HG02884 (cell line): ENCODE data around the gene CFAP99.

Source experiments
- ATAC-seq: cut with Tn5 transposase; IDR thresholded peaks from one replicate; pipeline ENCODE4 v1.9.1; 2021; ENCODE audit warnings: mild to moderate bottlenecking, moderate library complexity; ENCODE audit not compliant: unreplicated experiment

Gene CFAP99

DNA sequence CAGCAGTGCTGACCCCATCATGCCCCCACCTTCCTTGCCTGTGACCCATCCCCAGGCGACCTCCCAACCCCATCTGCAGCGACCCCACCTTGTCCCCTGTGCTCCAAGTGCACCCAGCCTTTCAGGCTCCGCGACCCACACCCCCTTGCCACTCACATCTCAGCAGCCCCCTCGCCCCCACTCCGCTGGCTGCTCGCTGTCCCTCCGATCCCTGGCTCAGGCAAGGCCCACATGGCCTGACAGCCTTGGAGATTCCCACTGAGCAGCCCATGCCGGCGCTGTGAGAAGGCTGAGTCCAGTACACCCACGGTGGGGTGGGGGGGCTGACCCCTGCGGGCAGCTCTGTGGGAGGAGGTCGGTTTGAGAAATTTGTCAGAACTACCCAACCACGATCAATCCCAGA, 9.4 kb upstream of the CFAP99 start:
- ATAC-seq: no peak

- ATAC-seq: no peak
These were observed 6.8 kb upstream of the CFAP99 start for GRCh38 chr4:2411786-2412510.

DNA sequence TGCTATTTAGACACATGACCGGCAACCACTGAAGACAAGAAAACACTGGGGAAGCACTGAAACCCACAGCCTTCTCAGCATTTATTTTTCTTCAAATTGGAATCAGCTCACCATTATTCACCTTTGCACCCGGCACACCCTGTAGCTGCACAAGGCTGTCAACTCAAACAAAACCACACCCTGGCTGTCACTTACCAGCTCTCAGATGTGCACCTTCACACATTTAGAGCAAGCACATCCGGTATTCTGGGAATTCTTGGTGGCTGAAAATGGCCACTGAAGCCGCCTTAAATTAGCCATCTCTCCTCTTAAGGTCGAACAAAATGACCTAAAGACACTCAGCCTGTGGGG, 6.2 kb upstream of the CFAP99 start:
- ATAC-seq: peak; percentile 37

DNA sequence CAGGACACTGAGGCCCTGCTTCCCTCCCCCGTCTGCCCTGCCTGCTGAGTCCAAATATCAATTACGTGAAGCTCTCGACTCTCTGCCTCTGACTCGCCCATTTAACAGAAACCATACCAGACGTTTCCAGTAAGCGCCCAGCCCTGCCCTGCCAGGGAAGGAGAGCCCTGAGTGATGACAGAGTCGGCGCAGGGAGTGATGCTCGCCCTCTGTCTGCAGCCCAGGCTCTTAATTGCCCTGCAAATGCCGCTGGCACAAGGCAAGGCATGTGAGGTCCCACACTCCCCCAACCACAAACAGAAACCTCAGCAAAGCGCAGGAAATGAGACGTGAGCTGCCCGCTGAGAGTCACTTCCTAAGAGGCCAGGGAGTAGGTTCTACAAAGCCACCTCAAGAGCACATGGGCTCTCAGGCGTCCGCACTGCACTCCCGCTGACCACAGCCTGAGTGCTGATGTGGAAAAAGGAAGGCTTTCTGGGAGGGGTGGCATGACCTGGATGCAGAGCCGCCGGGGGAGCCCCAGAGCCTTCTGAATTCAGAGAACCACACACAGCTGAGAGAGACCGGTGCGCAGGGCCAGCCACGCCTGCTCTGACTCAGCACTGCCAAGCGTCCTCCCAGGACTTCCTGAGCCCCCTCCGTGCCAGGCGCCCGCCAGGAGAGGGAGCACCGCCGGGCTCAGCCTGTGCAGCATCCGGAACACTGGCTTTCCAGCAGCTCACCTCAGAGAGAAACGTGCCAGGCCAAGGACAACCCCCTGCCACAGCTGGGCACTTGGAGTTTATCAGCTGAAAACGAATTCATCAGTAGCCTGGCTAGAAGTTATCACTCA, 5.7 kb upstream of the CFAP99 start:
- peak; percentile 46 for ATAC-seq

- ATAC-seq: no peak
These were observed 4.7 kb upstream of the CFAP99 start for GRCh38 chr4:2413821-2414610.

- no peak for ATAC-seq
These were observed 3.5 kb upstream of the CFAP99 start for GRCh38 chr4:2415213-2415612.

GRCh38 chr4:2415881-2416563, 2.7 kb upstream of the CFAP99 start:
- no peak for ATAC-seq

- ATAC-seq: no peak
These were observed 2.1 kb upstream of the CFAP99 start for GRCh38 chr4:2416564-2417225.

DNA sequence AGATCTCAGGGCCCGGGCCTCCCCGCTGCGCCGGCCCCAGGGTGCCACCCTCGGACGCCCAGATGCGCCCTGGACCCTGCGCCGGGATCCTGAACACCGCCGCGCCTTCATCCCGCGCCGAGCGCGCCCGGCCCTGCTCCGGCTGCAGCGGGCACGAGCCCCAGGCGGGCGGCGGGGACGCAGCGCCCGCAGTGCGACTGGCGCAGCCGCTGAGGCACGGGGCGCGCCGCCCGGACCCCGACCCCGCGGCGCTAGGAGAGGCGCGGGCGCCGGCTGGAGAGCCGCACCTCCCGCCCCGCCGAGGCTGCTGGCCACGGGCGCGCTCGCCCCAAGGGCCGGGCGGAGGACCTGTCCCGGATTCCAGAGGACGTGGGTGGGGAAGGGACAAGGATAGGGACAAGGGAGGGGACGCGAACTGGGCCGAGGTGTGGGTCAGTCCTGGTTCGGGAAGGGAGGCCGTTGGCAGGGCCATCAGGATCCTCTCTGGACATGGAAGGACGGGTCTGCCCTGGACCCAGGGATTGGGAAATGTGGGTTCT, 1.5 kb upstream of the CFAP99 start:
- ATAC-seq: no peak

- ATAC-seq: no peak
These were observed 748 bp upstream of the CFAP99 start, which contains the start of gene ZFYVE28 for GRCh38 chr4:2417765-2418649. Gene ZFYVE28, minus strand, starts transcription at chr4:2418645. Its CDS starts 322 bp downstream, at chr4:2418323.

DNA sequence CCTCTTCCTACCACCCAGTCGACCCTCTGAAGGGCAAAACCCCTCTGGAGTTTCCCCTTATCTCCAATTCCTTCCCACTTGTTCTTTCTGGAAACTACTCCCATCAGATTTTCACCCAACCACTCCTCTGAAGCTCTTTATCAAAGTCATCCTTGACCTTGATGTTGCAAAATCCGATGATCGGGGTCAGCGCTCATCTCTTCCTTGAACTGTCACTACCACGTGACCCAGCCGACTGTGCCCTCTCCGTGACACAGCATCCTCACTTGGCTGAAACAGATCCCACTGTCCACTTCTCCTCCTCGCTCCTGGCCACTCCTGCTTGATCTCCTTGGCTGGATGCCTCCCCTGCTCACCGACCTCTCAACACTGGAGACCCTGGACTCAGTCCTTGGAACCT, 1.1 kb downstream of the CFAP99 start:
- ATAC-seq: no peak

GRCh38 chr4:2421928-2422327, 3.2 kb downstream of the CFAP99 start:
- ATAC-seq: no peak

DNA sequence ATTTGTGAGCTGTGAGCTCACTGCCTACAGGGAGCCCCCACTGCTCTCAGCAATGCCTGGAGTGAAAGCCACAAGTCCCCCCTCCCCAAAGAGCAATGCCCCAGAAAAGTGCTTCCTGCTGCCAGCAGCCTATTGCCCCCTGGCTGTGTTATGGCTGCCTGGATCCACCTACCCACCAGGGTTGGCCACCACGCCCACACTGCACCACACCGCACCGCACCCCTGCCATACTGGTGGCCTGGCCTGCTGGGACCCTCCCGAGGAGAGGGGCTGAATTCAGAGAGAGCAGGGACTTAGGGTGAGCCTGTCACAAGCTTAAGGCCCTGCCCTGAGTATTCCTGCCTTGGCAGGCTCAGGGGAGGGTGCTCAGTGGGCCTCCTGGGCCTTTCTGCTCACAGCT, 4.3 kb downstream of the CFAP99 start:
- ATAC-seq: no peak

GRCh38 chr4:2423695-2424094, 4.9 kb downstream of the CFAP99 start:
- ATAC-seq: no peak

DNA sequence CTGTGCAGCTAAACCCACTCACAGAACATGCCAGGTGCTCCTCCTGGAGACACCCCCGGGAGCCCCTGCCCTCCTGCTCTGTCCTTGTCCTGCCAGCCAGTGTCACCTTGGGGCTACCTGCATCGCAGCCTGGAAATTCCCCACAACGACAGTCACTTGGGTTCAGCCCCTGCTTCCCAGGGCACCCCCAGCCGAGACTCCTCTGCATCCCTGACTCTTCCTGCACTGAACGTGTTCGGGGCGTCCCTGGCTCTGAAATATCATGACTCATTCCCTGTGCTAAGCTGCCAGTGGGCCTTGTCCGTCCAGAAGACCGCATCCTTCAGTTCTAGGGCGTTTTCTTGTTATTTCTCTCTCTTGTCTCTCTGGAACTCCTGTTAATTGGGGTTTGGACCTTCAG, 5.8 kb downstream of the CFAP99 start:
- no peak for ATAC-seq

DNA sequence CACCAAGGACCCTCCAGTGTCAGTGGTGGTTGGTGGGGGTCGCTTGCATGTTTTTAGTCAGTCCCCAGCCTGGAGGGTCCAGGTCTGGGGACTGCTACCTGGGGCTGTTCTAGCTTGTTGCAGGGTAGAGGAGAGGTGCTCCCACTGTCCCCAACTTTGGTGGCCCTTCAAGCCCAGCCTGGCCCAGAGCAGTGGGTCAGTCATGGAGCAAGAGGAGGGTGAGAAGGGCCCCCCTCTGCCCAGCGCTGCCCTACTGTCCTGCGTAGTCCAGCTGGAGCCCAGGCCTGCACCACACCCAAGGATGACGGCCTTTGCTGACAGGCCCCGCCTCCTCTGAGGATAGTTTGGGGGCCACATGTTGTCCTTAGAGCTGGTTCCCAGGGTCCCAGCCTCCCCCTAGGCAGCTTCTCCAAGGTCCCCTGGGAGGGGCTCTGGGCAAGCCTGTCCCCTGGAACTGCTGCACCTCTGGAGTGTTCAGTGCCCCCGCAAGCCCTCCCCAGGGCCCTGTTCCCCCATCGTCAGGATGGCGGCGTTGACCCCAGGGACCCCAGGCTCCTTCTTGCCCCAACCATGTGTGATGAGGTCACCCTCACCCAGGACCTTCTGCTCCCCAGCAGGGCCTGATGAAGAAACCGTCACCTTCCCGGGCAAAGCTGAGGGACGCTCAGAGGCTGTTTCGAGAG, 6.8 kb downstream of the CFAP99 start:
- ATAC-seq: no peak

GRCh38 chr4:2426069-2426397, 7.3 kb downstream of the CFAP99 start:
- no peak for ATAC-seq

DNA sequence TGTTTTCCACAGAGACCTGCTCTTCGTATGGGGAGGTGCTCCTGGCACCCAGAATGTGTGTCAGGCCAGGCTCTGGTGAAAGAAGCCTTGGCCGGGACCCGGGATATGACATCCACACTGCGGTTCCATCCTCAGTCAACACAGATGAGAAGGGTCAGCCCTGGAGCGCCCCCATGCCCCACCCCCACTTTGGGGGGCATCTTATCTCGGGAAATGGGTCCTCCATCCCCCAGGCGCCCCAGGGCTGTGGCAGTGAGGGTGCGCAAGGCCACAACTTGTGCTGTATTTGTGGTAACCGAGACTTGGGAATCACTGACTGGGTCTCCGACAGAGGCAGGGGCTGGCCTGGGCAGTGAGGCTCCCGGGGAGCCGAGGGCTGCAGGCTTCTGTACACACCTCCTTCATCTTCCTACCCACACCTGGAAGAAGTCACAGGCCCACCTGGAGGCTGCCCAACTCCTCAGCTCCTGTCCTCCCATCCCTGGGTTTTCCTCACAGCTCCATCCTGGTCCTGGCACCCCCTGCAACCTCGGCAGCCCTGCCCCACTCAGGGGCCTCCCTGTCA, 8.0 kb downstream of the CFAP99 start:
- no peak for ATAC-seq
